CD14-positive monocyte (primary cell): ENCODE results near the gene DRC1. TPM values are rescaled to one million over a fixed set of nuclear protein-coding genes. Genes with fewer than 3 reads are reported as not detected.

ENCODE experiments used
- DNase-seq, 3 donors: peaks; one replicate each; pipeline ENCODE4 v3.0.0-alpha.2; 2011 to 2022
- H2AFZ ChIP-seq: 2 replicates; pipeline ENCODE4 v1.6.0; 2012; ENCODE audit warnings: mild to moderate bottlenecking, low read depth, low read length, inconsistent platforms; ENCODE audit not compliant: insufficient read depth, poor library complexity, severe bottlenecking
- H3K27ac ChIP-seq, 2 donors: 1 replicate in 1 of 2; 2 replicates in 1 of 2; pipeline ENCODE4 v1.5.1; 2012 to 2013; ENCODE audit warnings: low read length in 2 of 2, control low read depth in 1 of 2, inconsistent platforms in 1 of 2, low read depth in 1 of 2, mild to moderate bottlenecking in 1 of 2
- H3K27me3 ChIP-seq, 2 donors: one replicate each; pipeline versions ENCODE4 v1.6.0 to v1.6.1; 2011 to 2013; ENCODE audit warnings: low read length in 2 of 2; ENCODE audit not compliant: control insufficient read depth in 2 of 2, insufficient read depth in 2 of 2
- H3K36me3 ChIP-seq, 2 donors: replicated peaks in 1 of 2; 1 replicate in 1 of 2; 2 replicates in 1 of 2; pipeline versions ENCODE4 v1.5.1 to v1.6.1; 2012 to 2013; ENCODE audit warnings: low read length in 2 of 2, control low read depth in 1 of 2, inconsistent platforms in 1 of 2, mild to moderate bottlenecking in 1 of 2; ENCODE audit not compliant: insufficient read depth in 2 of 2, control insufficient read depth in 1 of 2
- H3K4me1 ChIP-seq, 2 donors: 1 replicate in 1 of 2; 2 replicates in 1 of 2; pipeline versions ENCODE4 v1.5.1 to v1.6.1; 2012 to 2013; ENCODE audit warnings: low read length in 2 of 2, control low read depth in 1 of 2, inconsistent platforms in 1 of 2, mild to moderate bottlenecking in 1 of 2, moderate library complexity in 1 of 2; ENCODE audit not compliant: insufficient read depth in 2 of 2, control insufficient read depth in 1 of 2
- H3K4me2 ChIP-seq: replicated peaks from 2 replicates; pipeline ENCODE3; 2012; ENCODE audit warnings: low read length, moderate library complexity, mild to moderate bottlenecking; ENCODE audit not compliant: poor library complexity, severe bottlenecking; ENCODE audit errors: extremely low read depth
- H3K4me3 ChIP-seq, 3 experiments: fragments of 200-600 bp in 1 of 3; sonication (generic) in 1 of 3; replicated peaks in 1 of 3; 1 replicate in 2 of 3; 2 replicates in 1 of 3; pipeline ENCODE4 v1.5.1; 2011 to 2013; ENCODE audit warnings: low read length in 3 of 3, mild to moderate bottlenecking in 3 of 3, control low read depth in 2 of 3, low read depth in 2 of 3, inconsistent platforms in 1 of 3, moderate library complexity in 1 of 3
- H3K79me2 ChIP-seq: 2 replicates; pipeline ENCODE4 v1.6.0; 2012; ENCODE audit warnings: mild to moderate bottlenecking, control low read depth, inconsistent platforms, low read length, moderate library complexity; ENCODE audit not compliant: insufficient read depth
- H3K9ac ChIP-seq: 2 replicates; pipeline ENCODE4 v1.6.0; 2017; ENCODE audit warnings: low read length, mild to moderate bottlenecking; ENCODE audit not compliant: insufficient read depth, poor library complexity, severe bottlenecking
- H3K9me3 ChIP-seq, 2 donors: replicated peaks in 1 of 2; 1 replicate in 1 of 2; 2 replicates in 1 of 2; pipeline versions ENCODE4 v1.5.1 to v1.6.1; 2012 to 2013; ENCODE audit warnings: low read length in 2 of 2, control low read depth in 1 of 2; ENCODE audit not compliant: control insufficient read depth in 1 of 2, insufficient read depth in 1 of 2
- H4K20me1 ChIP-seq: 2 replicates; pipeline ENCODE4 v1.6.0; 2012; ENCODE audit warnings: mild to moderate bottlenecking, low read length, control low read depth, moderate library complexity; ENCODE audit not compliant: insufficient read depth
- H3K27ac Mint-ChIP-seq, 7 donors: one replicate each; pipeline ENCODE4 v1.8.0; 2020; ENCODE audit warnings: mild to moderate bottlenecking in 7 of 7, mixed read lengths in 7 of 7, moderate library complexity in 6 of 7, inconsistent platforms in 2 of 7
- H3K27me3 Mint-ChIP-seq, 3 donors: one replicate each; pipeline ENCODE4 v1.8.0; 2021 to 2022; ENCODE audit warnings: low read depth in 3 of 3, mild to moderate bottlenecking in 3 of 3, mixed read lengths in 3 of 3, moderate library complexity in 3 of 3, inconsistent platforms in 1 of 3
- H3K36me3 Mint-ChIP-seq, 2 donors: one replicate each; pipeline ENCODE4 v1.8.0; 2020; ENCODE audit warnings: mixed read lengths in 2 of 2, inconsistent platforms in 1 of 2, mild to moderate bottlenecking in 1 of 2
- H3K4me1 Mint-ChIP-seq: one replicate; pipeline ENCODE4 v1.8.0; 2020; ENCODE audit warnings: mild to moderate bottlenecking, mixed read lengths
- H3K4me3 Mint-ChIP-seq, 2 donors: one replicate each; pipeline ENCODE4 v1.8.0; 2020; ENCODE audit warnings: mild to moderate bottlenecking in 2 of 2, mixed read lengths in 2 of 2, moderate library complexity in 1 of 2
- H3K9me3 Mint-ChIP-seq, 7 donors: one replicate each; pipeline ENCODE4 v1.8.0; 2020 to 2022; ENCODE audit warnings: mixed read lengths in 7 of 7, mild to moderate bottlenecking in 6 of 7, moderate library complexity in 6 of 7, inconsistent platforms in 2 of 7
- WGBS: methylation state at CpG from one replicate; pipeline ENCODE4 v1.1.5; 2013; ENCODE audit warnings: missing lambda C conversion rate; ENCODE audit not compliant: insufficient coverage; 5-methylcytosine and 5-hydroxymethylcytosine counted together
- intact Hi-C, 2 donors: fragments of 100-400 bp; cut with micrococcal nuclease; formaldehyde crosslinking; loops; one replicate each; pipeline versions ENCODE4 v1.15.0 to v1.15.1; 2023
- polyA plus RNA-seq, 3 donors: library from polyadenylated mRNA; depleted of rRNA in 1 of 3; unstranded in 2 of 3; stranded (reverse) in 1 of 3; fragments of 300-500 nt in 2 of 3; fragments of >200 nt in 1 of 3; fragmentation: Illumina TruSeq in 2 of 3; gene quantifications; 1 replicate in 2 of 3; 2 replicates in 1 of 3; pipeline ENCODE4 v1.2.3, GENCODE V29; 2012 to 2021
- TF ChIP-seq, protein P1 (sequence below): fragments of 200-600 bp; IDR thresholded peaks from one replicate; pipeline ENCODE4 v1.8.0; 2022; ENCODE audit warnings: antibody characterized with exemption, mild to moderate bottlenecking

Gene DRC1
- polyA plus RNA-seq, 3 donors: not detected

DNA sequence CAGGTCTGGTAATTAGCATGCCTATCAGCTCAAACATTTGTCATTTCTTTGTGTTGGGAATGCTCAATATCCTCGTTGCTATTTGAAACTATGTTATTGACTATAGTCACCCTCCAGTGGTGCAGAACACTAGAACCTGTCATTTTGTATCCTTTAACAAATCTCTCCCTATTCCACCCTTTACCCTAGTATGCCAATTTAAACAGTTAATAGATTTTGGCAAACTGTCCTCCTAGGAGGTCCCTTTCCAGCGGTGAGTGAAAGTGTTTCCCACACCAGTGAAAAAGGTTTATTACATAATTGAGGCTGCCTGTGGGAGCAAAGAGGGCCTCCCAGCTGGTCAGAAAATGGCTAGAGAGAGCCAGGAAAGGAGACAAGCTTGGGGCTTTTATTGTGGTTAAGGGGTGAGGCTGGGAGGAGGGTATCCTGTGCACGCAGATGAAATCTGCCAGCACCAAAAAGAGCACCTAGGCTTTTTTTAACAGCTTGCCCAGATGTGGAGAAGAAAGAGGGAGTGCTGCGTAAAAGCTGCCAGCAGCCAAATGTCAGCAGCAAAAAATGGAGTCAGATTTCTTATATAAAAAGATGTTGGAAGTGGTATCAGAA is 1.8 kb upstream of the DRC1 start:
- no peak overlapping the region for H3K4me3 Mint-ChIP-seq
- H2AFZ ChIP-seq: no peak overlapping the region
- no peak overlapping the region for H3K4me2 ChIP-seq
- peaks cover 11% of the 10 kb centered on the region for H3K4me1 Mint-ChIP-seq
- no peak overlapping the region for H3K27ac ChIP-seq
- WGBS: 67% methylated on average over 3 of the region's 4 CpGs
- H3K27me3 ChIP-seq: peaks cover 0 to 13% of the 10 kb centered on the region in 2 donors
- H3K4me3 ChIP-seq: no peak overlapping the region
- H3K27me3 Mint-ChIP-seq: peaks cover 10 to 18% (median 14%) of the 10 kb centered on the region in 3 donors
- peaks cover 4 to 7% of the 10 kb centered on the region in 2 donors for H3K36me3 Mint-ChIP-seq
- no peaks in the 10 kb centered on the region for H3K9me3 Mint-ChIP-seq
- no peak for DNase-seq
- no peaks in the 10 kb centered on the region for H3K79me2 ChIP-seq
- H3K9ac ChIP-seq: no peak overlapping the region
- no peaks in the 10 kb centered on the region for H3K36me3 ChIP-seq
- no peaks in the 10 kb centered on the region for H4K20me1 ChIP-seq
- intact Hi-C loops: no loop called here
- H3K4me1 ChIP-seq: peaks cover 6 to 9% of the 10 kb centered on the region in 2 donors
- TF ChIP-seq, protein P1, sequence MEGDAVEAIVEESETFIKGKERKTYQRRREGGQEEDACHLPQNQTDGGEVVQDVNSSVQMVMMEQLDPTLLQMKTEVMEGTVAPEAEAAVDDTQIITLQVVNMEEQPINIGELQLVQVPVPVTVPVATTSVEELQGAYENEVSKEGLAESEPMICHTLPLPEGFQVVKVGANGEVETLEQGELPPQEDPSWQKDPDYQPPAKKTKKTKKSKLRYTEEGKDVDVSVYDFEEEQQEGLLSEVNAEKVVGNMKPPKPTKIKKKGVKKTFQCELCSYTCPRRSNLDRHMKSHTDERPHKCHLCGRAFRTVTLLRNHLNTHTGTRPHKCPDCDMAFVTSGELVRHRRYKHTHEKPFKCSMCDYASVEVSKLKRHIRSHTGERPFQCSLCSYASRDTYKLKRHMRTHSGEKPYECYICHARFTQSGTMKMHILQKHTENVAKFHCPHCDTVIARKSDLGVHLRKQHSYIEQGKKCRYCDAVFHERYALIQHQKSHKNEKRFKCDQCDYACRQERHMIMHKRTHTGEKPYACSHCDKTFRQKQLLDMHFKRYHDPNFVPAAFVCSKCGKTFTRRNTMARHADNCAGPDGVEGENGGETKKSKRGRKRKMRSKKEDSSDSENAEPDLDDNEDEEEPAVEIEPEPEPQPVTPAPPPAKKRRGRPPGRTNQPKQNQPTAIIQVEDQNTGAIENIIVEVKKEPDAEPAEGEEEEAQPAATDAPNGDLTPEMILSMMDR: no peak
- H3K9me3 ChIP-seq: no peaks in the 10 kb centered on the region
- H3K27ac Mint-ChIP-seq: peak overlapping the region in 1 of 7 donors; percentile 20

DNA sequence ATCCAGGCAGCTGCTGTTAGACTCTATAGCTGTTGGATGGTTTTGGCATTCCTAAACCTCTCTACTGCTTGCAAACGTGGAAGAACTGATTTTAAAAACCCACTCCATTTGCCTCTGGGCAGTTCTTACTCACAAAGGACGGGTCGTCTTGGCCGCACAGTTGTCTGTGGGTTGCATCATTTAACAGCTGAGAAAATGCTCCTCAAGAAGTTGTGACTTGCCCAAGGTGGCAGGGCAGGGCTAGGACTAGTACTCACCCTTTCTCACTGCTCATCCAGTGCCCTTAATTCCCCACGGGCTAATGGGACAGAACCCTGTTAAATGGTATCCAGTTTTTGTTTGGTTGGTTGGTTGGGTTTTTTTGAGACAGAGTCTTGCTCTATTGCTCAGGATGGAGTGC is 997 bp upstream of the DRC1 start:
- no peaks in the 10 kb centered on the region for H4K20me1 ChIP-seq
- H3K27me3 ChIP-seq: peaks cover 0 to 13% of the 10 kb centered on the region in 2 donors
- peaks cover 6 to 9% of the 10 kb centered on the region in 2 donors for H3K4me1 ChIP-seq
- no peak for DNase-seq
- H2AFZ ChIP-seq: no peak overlapping the region
- no peaks in the 10 kb centered on the region for H3K9me3 Mint-ChIP-seq
- WGBS: no CpG with 5 or more reads among the region's 5 CpGs
- H3K4me2 ChIP-seq: no peak overlapping the region
- H3K4me3 ChIP-seq: no peak overlapping the region
- H3K9me3 ChIP-seq: no peaks in the 10 kb centered on the region
- H3K9ac ChIP-seq: no peak overlapping the region
- peaks cover 10 to 18% (median 14%) of the 10 kb centered on the region in 3 donors for H3K27me3 Mint-ChIP-seq
- no peak overlapping the region for H3K27ac ChIP-seq
- intact Hi-C loops: no loop called here
- H3K4me3 Mint-ChIP-seq: peak overlapping the region in 1 of 2 donors; percentile 81
- peaks cover 1 to 3% of the 10 kb centered on the region in 2 donors for H3K36me3 Mint-ChIP-seq
- peaks cover 11% of the 10 kb centered on the region for H3K4me1 Mint-ChIP-seq
- no peak overlapping the region for H3K27ac Mint-ChIP-seq
- no peaks in the 10 kb centered on the region for H3K36me3 ChIP-seq
- H3K79me2 ChIP-seq: no peaks in the 10 kb centered on the region
- TF ChIP-seq, protein P1: no peak
